Stimulated activated naive CD4-positive, alpha-beta T cell (primary cell): ENCODE data around the gene OR2L2.
"Not testable (repeated sequence)": the region's sequence is repeated elsewhere in the genome, so short reads cannot be mapped to it uniquely, and the experiment has no call there.

Source experiments
- DNase-seq, 6 experiments: peaks; one replicate each; lab custom pipeline; 2025; lab: John Stamatoyannopoulos, UW

Gene OR2L2, protein sequence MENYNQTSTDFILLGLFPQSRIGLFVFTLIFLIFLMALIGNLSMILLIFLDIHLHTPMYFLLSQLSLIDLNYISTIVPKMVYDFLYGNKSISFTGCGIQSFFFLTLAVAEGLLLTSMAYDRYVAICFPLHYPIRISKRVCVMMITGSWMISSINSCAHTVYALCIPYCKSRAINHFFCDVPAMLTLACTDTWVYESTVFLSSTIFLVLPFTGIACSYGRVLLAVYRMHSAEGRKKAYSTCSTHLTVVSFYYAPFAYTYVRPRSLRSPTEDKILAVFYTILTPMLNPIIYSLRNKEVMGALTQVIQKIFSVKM

GRCh38 chr1:248029770-248030169, at the start of gene OR2L2:
TSS of gene OR2L2 (plus strand) at chr1:248030070. CDS start at chr1:248038268, 8,198 bp downstream.
- no peak for DNase-seq

DNA sequence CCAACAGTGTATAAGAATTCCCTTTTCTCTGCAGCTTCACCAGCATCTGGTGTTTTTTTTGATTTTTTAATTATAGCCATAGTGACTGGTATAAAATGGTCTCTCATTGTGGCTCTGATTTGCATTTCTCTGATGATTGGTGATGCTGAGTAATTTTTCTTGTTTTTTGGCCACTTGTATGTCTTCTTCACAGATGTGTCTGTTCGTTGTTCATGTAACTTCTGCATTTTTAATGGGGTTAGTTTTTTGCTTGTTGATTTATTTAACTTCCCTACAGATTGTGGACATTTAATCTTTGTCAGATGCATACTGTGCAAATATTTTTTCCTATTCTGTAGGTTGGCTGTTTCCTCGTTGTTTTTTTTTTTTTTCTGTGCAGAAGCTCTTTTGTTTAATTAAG, 36.9 kb upstream of the OR2L2 start:
- DNase-seq, result no peak

DNA sequence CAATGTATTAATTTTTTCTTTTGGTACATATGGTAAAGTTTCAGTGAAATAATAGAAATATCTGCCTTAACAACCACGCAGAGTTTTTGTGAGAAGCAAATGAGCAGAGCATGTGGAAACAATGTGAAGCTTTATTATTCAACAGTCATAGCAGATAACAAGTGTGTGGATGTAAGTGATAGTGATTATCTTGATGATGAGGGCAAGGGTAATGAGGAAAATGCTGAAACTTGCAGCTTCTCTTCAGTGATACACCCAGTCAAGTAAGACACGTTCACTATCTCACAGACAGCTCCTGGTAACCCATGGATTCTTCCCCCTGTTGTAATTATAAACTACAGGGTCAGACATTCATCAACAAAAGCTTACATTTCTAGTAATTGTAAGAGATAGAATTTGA, 31.1 kb upstream of the OR2L2 start:
- no peak for DNase-seq

GRCh38 chr1:248000169-248000568, 29.7 kb upstream of the OR2L2 start:
- DNase-seq, result no peak

DNA sequence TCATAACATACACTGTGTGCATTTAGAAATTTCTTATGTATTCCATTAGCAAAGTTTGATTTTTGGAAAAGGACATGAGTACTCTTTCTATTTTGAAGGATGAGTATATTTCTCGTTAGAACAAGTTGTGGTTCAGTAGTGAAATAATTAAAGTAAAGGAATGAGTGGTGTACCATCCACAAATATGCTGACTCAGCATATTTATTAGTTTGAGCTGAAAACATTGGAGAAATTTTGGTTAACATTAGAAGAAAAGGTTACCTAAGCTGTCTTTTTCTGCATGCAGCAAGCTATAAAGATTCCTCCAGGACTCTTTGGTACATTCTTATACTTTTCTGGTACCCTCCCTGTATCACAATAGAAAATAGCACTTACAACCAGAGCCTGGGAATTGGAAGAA, 22.1 kb upstream of the OR2L2 start:
- DNase-seq, result no peak

GRCh38 chr1:248009681-248010080, 20.2 kb upstream of the OR2L2 start:
- no peak for DNase-seq

GRCh38 chr1:248013229-248013710, 16.6 kb upstream of the OR2L2 start, which contains the start of gene OR2L5:
TSS of gene OR2L5 (plus strand) at chr1:248013660. CDS start at chr1:248021948, 8,288 bp downstream.
- no peak for DNase-seq

GRCh38 chr1:248015803-248016202, 14.1 kb upstream of the OR2L2 start:
- DNase-seq, result no peak

GRCh38 chr1:248045209-248045608, 15.3 kb downstream of the OR2L2 start:
- no peak for DNase-seq

DNA sequence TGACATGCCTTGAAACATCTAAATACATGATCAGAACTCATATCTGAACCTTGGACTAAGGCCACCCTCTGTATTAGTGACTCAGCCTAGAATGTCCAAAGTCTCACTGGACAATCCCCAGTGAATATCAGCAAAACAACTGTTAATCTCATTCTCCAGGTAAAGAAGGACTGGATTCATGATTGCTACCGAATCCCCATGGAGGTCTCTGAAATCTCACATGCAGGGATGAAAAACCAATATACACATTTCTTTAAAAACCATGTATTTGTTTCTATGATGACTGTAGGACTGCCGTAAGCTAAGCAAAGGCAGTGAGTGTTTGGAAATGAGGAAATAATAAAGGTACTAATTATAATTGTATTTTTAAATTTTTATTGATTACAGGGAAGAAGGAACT, 16.7 kb downstream of the OR2L2 start, which contains the start of gene OR2L3:
Gene OR2L3, plus strand, starts transcription at position 301 of the 400 bp plus-strand sequence. CDS start 13,846 bp downstream, outside the sequence.
- no peak for DNase-seq

DNA sequence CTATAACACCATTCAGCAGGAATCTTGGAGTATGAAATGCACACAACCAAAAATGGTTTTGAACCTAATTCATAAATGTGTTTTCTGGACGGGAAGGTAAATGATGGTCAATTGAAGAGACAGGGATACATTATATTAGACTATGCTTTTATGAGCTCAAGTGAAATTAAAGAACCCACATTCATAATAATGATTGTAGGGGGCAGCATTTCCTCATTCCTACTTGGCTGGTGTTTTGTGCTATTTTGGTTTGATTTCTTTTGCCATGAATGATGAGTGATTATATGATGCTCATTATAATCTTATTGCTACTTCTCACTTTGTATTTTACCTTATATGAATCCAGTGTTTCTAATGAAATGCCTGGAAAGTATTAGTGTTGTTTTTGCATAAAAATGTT, 17.1 kb downstream of the OR2L2 start:
- no peak for DNase-seq

DNA sequence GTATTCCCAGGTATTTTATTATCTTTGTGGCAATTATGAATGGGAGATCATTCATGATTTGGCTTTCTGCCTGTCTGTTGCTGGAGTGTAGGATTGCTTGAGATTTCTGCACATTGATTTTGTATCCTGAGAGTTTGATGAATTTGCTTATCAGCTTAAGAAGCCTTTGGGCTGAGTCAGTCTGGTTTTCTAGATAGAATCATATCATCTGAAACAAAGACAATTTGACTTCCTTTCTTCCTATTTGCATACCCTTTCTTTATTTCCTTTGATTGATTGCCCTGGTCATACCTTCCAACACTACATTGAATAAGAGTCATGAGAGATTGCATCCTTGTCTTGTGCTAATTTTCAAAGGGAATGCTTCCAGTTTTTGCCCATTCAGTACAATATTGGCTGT, 24.8 kb downstream of the OR2L2 start:
- DNase-seq, result no peak

DNA sequence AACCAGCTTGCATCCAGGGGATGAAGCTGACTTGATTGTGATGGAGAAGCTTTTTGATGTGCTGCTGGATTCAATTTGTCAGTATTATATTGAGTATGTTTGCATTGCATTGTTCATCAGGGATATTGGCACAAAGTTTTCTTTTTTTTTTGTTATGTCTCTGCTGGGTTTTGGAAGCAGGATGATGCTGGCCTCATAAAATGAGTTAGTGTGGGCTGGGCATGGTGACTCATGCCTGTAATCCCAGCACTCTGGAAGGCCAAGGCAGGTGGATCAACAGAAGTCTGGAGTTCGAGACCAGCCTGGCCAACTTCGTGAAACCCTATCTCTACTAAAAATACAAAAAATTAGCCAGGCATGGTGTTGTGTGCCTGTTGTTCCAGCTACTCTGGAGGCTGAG, 25.4 kb downstream of the OR2L2 start:
- DNase-seq, result no peak

GRCh38 chr1:248065071-248065470, 35.2 kb downstream of the OR2L2 start:
- DNase-seq, result no peak

- no peak for DNase-seq
These were observed 35.7 kb downstream of the OR2L2 start for GRCh38 chr1:248065604-248066003.

DNA sequence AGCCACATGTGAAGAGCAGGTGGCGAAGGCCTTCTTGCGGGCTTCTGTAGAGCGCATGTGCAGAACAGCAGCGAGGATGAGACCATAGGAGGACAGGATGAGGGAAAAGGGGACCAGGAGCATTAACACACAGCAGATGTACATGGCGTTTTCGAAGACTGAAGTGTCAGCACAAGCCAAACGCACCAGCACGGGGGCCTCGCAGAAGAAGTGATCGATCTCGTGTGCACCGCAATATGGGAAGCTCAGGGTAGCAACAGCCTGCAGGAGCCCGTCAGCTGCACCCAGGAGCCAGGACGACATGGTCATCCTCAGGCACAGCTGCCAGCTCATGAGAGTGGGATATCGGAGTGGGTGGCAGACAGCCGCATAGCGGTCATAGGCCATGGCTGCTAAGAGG, 54.0 kb downstream of the OR2L2 start:
- DNase-seq, result not testable (repeated sequence)
